ENCODE results near the gene TEX36. TPM values are rescaled to one million over a fixed set of nuclear protein-coding genes. Genes with fewer than 3 reads are reported as not detected.

Gene TEX36
- total RNA-seq, 1 experiment from 2014 or later = 0.25 TPM

GRCh38 chr10:125679436-125679835 lies 3.5 kb downstream of the TEX36 start:
- Histone ChIP-seq H3K4me1 (ENCODE audit: control insufficient read depth in 1 of 2, insufficient read depth in 2 of 2, low read length in 2 of 2) (no peaks in the 10 kb centered on the region), H3K27ac (ENCODE audit: low read depth, low read length) (no peak overlapping the region), H3K9me3 (ENCODE audit: control insufficient read depth in 1 of 2, insufficient read depth in 1 of 2, low read depth in 1 of 2, low read length in 2 of 2) (0 out of 4 replicates have a peak, but pooled peaks cover 3 to 6% of the 10 kb centered on the region in 2 experiments), H3K4me2 (ENCODE audit: low read length) (no peak overlapping the region), H3K9me2 (ENCODE audit: insufficient read depth) (no peaks in the 10 kb centered on the region), H3K79me2 (ENCODE audit: insufficient read depth, low read length) (no peaks in the 10 kb centered on the region), H3K27me3 (ENCODE audit: insufficient read depth, low read length) (no peaks in the 10 kb centered on the region), H3K9ac (ENCODE audit: low read length) (no peak overlapping the region), H2AFZ (ENCODE audit: low read depth, low read length, poor library complexity, severe bottlenecking) (no peak overlapping the region), H3K4me3 (replicated peaks in 1 of 2; ENCODE audit: low read depth in 1 of 2, low read length in 2 of 2) (no peak overlapping the region), H4K20me1 (ENCODE audit: insufficient read depth) (no peaks in the 10 kb centered on the region), H3K36me3 (ENCODE audit: control insufficient read depth in 1 of 2, insufficient read depth in 2 of 2, low read length in 2 of 2) (no peaks in the 10 kb centered on the region)
- intact Hi-C loops (cut with micrococcal nuclease) = no loop called here
- DNase-seq (ENCODE audit: low read depth, low spot score) = no peak
- ATAC-seq = no peak
- POLR2A ChIA-PET = no interaction called here
- TF ChIP-seq RAD21 (IDR thresholded peaks at IDR 0.05; ENCODE audit: low read depth) (no peak), YY1 (IDR thresholded peaks at IDR 0.05; ENCODE audit: extremely low read depth, insufficient replicate concordance, low read depth, low read length) (no peak), TCF7L2 (IDR thresholded peaks at IDR 0.05; ENCODE audit: borderline replicate concordance, extremely low read depth, insufficient read depth, insufficient read length) (no peak), ZFX (IDR thresholded peaks at IDR 0.05) (no peak), MAX (IDR thresholded peaks at IDR 0.05) (no peak), POLR2A (IDR thresholded peaks at IDR 0.05; ENCODE audit: borderline replicate concordance, extremely low read depth, insufficient read depth, insufficient read length) (no peak), CBX3 (IDR thresholded peaks at IDR 0.05; ENCODE audit: low read depth) (no peak), CEBPB (IDR thresholded peaks at IDR 0.05; ENCODE audit: low read depth) (no peak), FOSL1 (IDR thresholded peaks at IDR 0.05; ENCODE audit: low read depth) (no peak), ZNF274 (IDR thresholded peaks at IDR 0.05; ENCODE audit: low read depth, low read length) (no peak), JUND (IDR thresholded peaks at IDR 0.05) (no peak), ATF3 (IDR thresholded peaks at IDR 0.05) (no peak), ELF1 (IDR thresholded peaks at IDR 0.05; ENCODE audit: borderline replicate concordance, low read depth) (no peak), EGR1 (IDR thresholded peaks at IDR 0.05; ENCODE audit: low read depth) (no peak)
- CTCF ChIA-PET = interaction anchor here (0.6 kb wide), 1 partner anchor 231 kb away, joined by 5 read pairs; no protein-coding TSS in a partner anchor
- no TSS peak for BruUV-seq (replicated peaks)
- RAD21 ChIA-PET (ENCODE audit: low non-redundant PET in 1 of 2, low total read pairs in 2 of 2, uncharacterized antibody in 2 of 2, unreplicated experiment in 2 of 2) = no interaction called here

All from HCT116 (cell line).